Measurements from ENCODE around the gene EDEM3. TPM values are rescaled to one million over a fixed set of nuclear protein-coding genes. Genes with fewer than 3 reads are reported as not detected.

The EDEM3 gene
- total and polyA plus RNA-seq, 9 of the 15 experiments (the other 6 are each of a cell fraction or from before 2014, with no cell fraction given) = 15.8 to 46.6 (median 28.0) TPM

- ATAC-seq (peak; percentile 29; the same call in 2 of the 3 replicates), DNase-seq (ENCODE audit: extremely low read depth in 1 of 4, low spot score in 3 of 4) (peak in 2 of 4 experiments; percentile 22 to 31), FAIRE-seq (peak; percentile 6)
- Histone ChIP-seq H3K27ac (ENCODE audit: extremely low read depth, low read depth, low read length) (peak overlapping the region; percentile 18; the same call in 1 of the 3 replicates), H3K27me3 (ENCODE audit: control insufficient read depth in 2 of 2, insufficient read depth in 2 of 2, low read length in 2 of 2) (no peaks in the 10 kb centered on the region), H3K9me1 (ENCODE audit: control insufficient read depth, insufficient read depth, low read length) (no peaks in the 10 kb centered on the region), H2AFZ (ENCODE audit: low read depth, low read length) (no peak overlapping the region), H3K4me3 (no peak overlapping the region), H3K4me1 (replicated peaks in 1 of 2; ENCODE audit: control insufficient read depth in 2 of 2, insufficient read depth in 2 of 2, low read length in 2 of 2) (peaks cover 0 to 19% of the 10 kb centered on the region in 2 experiments; a peak in 3 of 5 replicates), H4K20me1 (replicated peaks; ENCODE audit: control insufficient read depth, insufficient read depth, low read length) (no peaks in the 10 kb centered on the region), H3K79me2 (ENCODE audit: control insufficient read depth, insufficient read depth, low read length) (peaks cover 39% of the 10 kb centered on the region), H3K4me2 (ENCODE audit: insufficient read depth, low read length) (no peak overlapping the region), H3K9ac (ENCODE audit: insufficient read depth in 1 of 2, low read depth in 2 of 2, low read length in 2 of 2) (0 out of 4 replicates have a peak overlapping the region, but pooled peaks of 1 of the 2 experiments have one; percentile 16), H3K36me3 (ENCODE audit: control insufficient read depth, insufficient read depth, low read length) (peaks cover 39% of the 10 kb centered on the region), H3K9me3 (replicated peaks; ENCODE audit: control insufficient read depth, insufficient read depth, low read depth, low read length) (no peaks in the 10 kb centered on the region)
- intact Hi-C loops (cut with micrococcal nuclease) (no loop called here), in situ Hi-C loops (cut with MboI) (no loop called here)
- 36% methylated on average over 2 of the region's 2 CpGs for WGBS (ENCODE audit: insufficient coverage, low coverage, missing lambda C conversion rate)
- no TSS peak for BruUV-seq (replicated peaks)
- POLR2A ChIA-PET = interaction anchor here (0.7 to 2.2 kb wide), 3 partner anchors 11 to 231 kb away, joined by 3 to 11 read pairs (median 4); partner anchors contain the start of genes EDEM3 and NIBAN1
- CTCF ChIA-PET (ENCODE audit: low intra/inter-chr PET ratio) = no interaction called here
- no peak for TF ChIP-seq TOE1 (IDR thresholded peaks at IDR 0.05; ENCODE audit: borderline replicate concordance)
- TF ChIP-seq TOE1 (CRISPR knock-in tag; IDR thresholded peaks at IDR 0.05; ENCODE audit: borderline replicate concordance, low read depth) = no peak
- 0 out of 2 replicates have a peak, but pooled peaks have one; percentile 22 for TF ChIP-seq C11orf30 (IDR thresholded peaks at IDR 0.05; ENCODE audit: low read depth)
- no peak for TF ChIP-seq BRF1 (IDR thresholded peaks at IDR 0.05; ENCODE audit: borderline replicate concordance, extremely low read depth, insufficient read length)
- no peak for TF ChIP-seq CEBPG (CRISPR knock-in tag; IDR thresholded peaks at IDR 0.05)
- TF ChIP-seq CEBPG (tag; conservative IDR thresholded peaks at IDR 0.05 in 1 of 2, IDR thresholded peaks at IDR 0.05 in 1 of 2) = no peak
- 0 out of 2 replicates have a peak, but pooled peaks have one; percentile 33 for TF ChIP-seq SMARCE1 (IDR thresholded peaks at IDR 0.05)
- no peak for TF ChIP-seq ZNF778 (CRISPR knock-in tag; IDR thresholded peaks at IDR 0.05)
- TF ChIP-seq MAFG (tag; conservative IDR thresholded peaks at IDR 0.05) = 0 out of 2 replicates have a peak, but pooled peaks have one; percentile 13
- peak; percentile 42; the same call in 1 of the 2 replicates for TF ChIP-seq ARID1B (IDR thresholded peaks at IDR 0.05)
- TF ChIP-seq JUND (IDR thresholded peaks at IDR 0.05; ENCODE audit: borderline replicate concordance, low read depth, low read length) = peak; percentile 44; the same call in 1 of the 2 replicates
- TF ChIP-seq JUND (tag; IDR thresholded peaks at IDR 0.05; ENCODE audit: borderline replicate concordance, low read depth, low read length) = 0 out of 3 replicates have a peak, but pooled peaks have one; percentile 24
- TF ChIP-seq PTBP1 (IDR thresholded peaks at IDR 0.05; ENCODE audit: low read depth, low read length) = no peak
- TF ChIP-seq, protein P1, sequence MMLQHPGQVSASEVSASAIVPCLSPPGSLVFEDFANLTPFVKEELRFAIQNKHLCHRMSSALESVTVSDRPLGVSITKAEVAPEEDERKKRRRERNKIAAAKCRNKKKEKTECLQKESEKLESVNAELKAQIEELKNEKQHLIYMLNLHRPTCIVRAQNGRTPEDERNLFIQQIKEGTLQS (IDR thresholded peaks at IDR 0.05) = peak; percentile 50; the same call in 1 of the 2 replicates
- TF ChIP-seq, protein P1 (CRISPR knock-in tag; conservative IDR thresholded peaks at IDR 0.05) = no peak
- no peak for TF ChIP-seq SMAD3 (CRISPR knock-in tag; conservative IDR thresholded peaks at IDR 0.05)
- TF ChIP-seq TCF3 (CRISPR knock-in tag; IDR thresholded peaks at IDR 0.05) = 0 out of 2 replicates have a peak, but pooled peaks have one; percentile 23
Observed at GRCh38 chr1:184743062-184743756, 11.4 kb downstream of the EDEM3 start.

All from K562 (cell line).